Upper lobe of left lung (tissue), 4 donors: ENCODE results near the gene CLDN10.

ENCODE experiments used
- EP300 ChIP-seq, 4 donors: sonication (generic); formaldehyde crosslinking; IDR thresholded peaks; one replicate each; pipeline ENCODE4 v1.5.1; 2017; ENCODE audit warnings: antibody characterized with exemption in 4 of 4, control low read depth in 2 of 4
- TF ChIP-seq, protein P1 (sequence below), 6 experiments: fragments of 450-650 bp in 4 of 6; fragments of 200-600 bp in 2 of 6; sonication (generic) in 2 of 6; IDR thresholded peaks; one replicate each; pipeline ENCODE4 v1.5.1; 2016 to 2019; ENCODE audit warnings: antibody characterized with exemption in 6 of 6

- TF ChIP-seq EP300 (IDR thresholded peaks at IDR 0.05): no peak
- TF ChIP-seq, protein P1, sequence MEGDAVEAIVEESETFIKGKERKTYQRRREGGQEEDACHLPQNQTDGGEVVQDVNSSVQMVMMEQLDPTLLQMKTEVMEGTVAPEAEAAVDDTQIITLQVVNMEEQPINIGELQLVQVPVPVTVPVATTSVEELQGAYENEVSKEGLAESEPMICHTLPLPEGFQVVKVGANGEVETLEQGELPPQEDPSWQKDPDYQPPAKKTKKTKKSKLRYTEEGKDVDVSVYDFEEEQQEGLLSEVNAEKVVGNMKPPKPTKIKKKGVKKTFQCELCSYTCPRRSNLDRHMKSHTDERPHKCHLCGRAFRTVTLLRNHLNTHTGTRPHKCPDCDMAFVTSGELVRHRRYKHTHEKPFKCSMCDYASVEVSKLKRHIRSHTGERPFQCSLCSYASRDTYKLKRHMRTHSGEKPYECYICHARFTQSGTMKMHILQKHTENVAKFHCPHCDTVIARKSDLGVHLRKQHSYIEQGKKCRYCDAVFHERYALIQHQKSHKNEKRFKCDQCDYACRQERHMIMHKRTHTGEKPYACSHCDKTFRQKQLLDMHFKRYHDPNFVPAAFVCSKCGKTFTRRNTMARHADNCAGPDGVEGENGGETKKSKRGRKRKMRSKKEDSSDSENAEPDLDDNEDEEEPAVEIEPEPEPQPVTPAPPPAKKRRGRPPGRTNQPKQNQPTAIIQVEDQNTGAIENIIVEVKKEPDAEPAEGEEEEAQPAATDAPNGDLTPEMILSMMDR (IDR thresholded peaks at IDR 0.05): no peak
Observed at GRCh38 chr13:95552208-95552538, 347 bp upstream of the CLDN10 start.
